MV-4-11 (cell line): ENCODE data around the gene TM4SF4.

Source experiments
- DNase-seq: peaks from one replicate; lab custom pipeline; 2025; lab: John Stamatoyannopoulos, UW

The TM4SF4 gene

DNA sequence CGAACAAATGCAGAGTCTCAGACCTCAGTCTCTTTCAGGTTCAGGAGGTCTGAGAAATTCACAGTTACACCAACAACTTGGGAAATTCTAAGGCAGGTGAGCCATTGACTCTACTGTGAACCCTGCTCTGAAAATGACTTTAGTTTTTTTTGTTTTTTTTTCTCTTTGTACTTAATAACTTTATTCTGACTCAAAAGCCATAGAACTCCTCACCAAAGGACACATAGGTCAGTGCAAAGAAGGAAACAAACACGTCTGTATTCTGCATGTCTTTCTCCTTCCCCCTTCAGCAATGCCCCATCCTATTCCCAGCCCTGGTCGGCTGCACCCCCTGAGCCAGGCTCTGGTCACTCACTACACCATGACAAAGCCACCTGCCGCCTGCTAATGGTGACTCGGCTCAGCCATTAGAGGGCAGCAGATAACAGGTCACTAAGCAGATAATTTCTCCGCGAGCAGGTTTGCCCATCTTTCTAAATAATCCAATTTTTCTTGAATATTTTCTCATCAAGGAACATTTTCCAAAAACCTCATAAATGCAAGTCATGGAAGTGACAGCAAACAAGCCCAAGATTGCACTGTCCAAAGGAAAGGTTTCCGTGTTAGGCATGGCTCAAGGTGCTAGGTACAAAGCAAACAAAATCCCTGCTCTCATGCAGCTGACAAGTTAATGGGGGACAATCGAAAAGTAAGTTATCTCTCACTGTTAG lies 37.7 kb downstream of the TM4SF4 start:
- DNase-seq: no peak

DNA sequence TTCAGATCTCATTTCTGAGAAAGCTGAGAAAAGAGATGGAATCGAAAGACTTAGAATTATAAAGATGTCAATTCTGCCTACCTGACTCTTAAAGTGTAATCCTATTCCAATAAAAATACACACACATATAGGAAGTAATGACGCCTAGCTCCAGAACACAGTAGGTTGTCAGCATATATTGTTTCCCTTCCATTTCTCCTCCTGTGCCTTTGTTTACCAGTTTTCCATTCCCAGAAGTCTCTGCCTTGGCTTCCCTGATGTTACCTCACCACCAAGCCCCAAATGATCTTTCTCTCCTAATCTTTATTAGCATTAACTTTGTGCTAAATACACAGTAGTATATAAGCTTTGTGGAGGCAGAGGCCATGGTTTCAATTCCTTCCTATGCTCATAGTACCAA lies 40.0 kb downstream of the TM4SF4 start:
- no peak for DNase-seq

DNA sequence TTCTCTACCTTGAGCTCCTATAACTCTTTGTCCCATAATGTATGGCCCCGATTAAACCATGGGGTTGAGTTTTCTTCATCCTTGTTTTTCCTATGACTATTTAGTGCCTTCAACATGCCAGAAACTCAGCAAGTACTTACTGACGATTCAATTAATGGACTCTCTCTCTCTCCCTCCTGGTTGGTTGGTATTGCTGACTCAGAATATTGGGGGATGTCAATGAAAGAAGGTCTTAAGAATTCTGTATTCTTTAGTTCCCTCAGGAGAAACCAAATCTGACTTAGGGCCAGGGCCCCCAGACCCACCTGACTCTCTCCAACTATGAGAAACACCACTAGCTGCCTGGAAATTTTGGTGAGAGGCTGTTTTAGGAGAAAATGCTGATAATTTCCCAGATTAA lies 40.8 kb downstream of the TM4SF4 start:
- no peak for DNase-seq

GRCh38 chr3:149516920-149517319 lies 42.4 kb downstream of the TM4SF4 start:
- no peak for DNase-seq

- DNase-seq: no peak
These were observed 45.4 kb downstream of the TM4SF4 start for GRCh38 chr3:149519912-149520311.

DNA sequence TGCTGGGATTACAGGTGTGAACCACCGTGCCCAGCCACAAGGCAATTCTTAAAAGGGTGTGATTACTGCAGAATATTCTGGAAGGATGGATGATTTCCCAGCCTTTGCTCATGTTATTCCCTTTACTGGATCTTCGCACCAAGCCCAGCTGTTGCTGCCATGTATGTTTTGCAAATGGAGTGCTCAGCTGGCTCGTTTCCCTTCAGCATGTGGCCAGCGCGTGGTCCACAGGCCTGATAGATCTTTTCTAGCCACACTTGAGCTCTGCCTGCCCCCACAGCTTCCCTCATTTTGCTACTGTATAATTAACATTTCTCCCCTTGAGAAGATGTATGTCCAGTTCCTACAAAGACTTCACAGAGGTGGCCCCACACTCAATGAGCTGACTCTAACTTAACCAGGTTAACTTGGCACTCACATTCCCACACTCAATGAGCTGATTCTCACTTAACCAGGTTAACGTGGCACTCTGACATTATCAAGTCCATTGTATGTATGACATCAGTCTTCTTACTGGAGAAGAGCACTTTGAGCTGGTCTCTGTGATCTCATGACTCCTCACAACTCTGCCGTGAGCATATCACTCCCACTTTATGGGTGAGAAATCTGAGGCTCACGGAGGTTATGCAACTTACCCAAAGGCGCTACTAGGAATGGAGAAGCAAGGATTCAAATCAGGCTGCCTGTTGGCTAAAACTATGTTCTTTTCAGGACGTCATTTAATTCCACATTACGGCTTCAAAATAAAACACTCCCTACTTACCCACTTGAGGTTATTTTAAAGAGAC lies 49.2 kb downstream of the TM4SF4 start:
- DNase-seq: no peak

DNA sequence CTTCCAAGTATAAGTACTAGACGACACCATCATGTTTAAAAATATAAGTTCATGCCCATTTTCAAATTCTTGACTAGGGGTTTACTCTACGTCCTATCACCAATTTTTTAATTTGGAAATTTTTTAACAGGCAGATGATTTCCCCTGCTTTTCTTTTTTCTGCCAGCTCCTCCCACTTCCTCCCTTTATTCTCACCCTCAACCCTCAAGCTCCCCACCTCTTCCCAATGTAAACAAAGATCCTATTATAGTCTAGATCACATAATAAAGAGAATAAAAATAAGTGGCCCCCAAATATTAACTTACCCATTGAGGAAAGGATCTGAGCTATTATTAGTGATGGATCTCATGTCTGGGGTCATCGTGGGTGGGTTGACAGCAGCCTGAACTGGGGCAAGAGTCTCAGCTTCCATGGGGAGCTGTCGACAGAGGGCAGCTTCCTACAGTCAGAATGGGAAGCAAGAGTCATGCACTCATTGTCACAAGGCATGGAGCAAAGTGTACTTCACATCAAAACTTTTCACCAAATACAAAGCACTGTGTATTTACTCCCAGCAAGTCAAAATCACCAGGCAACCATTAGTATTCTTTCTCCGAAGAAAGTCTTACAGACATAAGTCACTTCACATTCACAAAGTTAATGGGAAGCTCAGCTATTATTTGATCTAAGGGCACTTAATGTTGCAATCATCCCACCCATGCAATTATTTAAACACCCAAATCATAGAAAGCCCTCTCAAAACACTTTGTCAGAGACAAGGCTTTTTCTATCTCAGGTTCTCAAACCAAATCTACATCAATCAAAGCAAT lies 53.2 kb downstream of the TM4SF4 start:
- DNase-seq: no peak

DNA sequence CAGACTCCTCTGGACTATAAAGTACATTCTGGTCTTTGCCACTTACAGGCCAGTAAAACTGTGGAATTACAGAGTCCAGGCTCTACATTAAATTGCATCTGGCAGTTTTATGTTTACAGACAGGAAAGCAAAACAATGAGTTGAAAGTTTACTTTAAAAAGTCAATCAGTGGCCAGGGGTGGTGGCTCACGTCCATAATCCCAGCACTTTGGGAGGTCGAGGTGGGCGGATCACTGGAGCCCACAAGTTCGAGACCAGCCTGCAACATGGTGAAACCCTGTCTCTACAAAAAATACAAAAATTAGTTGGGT lies 53.8 kb downstream of the TM4SF4 start:
- no peak for DNase-seq

GRCh38 chr3:149529099-149529498 lies 54.6 kb downstream of the TM4SF4 start:
- no peak for DNase-seq

DNA sequence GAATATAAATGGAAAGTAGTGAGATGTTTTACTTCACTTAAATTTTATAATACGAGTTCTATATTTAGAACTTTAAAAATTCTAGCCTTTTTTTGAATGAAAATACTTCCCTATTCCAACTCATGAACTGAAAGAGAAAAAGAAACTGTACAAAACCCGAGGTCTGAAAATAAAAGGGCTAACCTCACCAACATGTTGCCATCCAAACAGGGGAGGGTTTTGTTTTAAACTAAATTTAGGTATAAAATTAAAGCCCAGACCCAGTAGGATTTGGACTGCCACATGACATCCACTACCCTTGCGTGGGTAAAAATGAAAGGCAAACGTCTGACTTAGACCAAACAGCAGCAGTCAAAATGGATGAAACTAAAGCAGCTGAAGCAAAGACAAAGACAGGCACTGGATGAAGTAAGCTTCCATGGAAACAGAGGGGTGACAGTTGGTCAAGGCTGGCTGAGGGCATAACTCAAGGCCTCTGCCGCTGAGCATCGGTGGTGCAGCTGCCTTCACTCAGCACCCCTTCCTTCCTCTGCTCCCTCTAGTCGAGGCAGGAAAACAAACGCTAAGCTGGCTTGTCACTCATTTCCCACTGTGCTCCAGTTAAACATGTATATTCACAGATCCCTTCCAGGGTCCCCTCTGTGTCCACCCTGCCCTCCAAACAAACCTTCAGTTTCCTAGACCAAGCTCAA lies 58.1 kb downstream of the TM4SF4 start:
- peak; percentile 42 for DNase-seq

DNA sequence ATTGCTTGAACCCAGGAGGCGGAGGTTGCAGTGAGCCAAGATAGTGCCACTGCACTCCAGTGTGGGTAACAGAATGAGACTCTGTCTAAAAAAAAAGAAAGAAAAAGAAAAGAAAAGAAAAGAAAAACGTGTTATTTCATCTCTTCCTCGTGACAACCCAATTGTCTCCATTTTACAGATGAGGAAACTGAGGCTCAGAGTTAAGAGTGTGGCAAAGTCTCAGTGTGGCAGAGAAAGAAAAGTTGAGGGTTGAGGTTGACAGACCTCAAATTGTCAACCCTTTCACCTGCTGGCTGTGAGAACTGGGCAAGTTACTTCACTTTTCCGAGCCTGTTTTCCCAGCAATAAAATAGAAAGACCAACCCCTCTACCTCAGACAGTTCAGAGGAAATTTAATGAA lies 59.6 kb downstream of the TM4SF4 start:
- no peak for DNase-seq

GRCh38 chr3:149534671-149535332 lies 60.3 kb downstream of the TM4SF4 start:
- DNase-seq: no peak

- DNase-seq: no peak
These were observed 60.8 kb downstream of the TM4SF4 start for GRCh38 chr3:149535333-149535685.

- no peak for DNase-seq
These were observed 61.9 kb downstream of the TM4SF4 start for GRCh38 chr3:149536429-149536828.

GRCh38 chr3:149538371-149538770 lies 63.9 kb downstream of the TM4SF4 start:
- no peak for DNase-seq

- no peak for DNase-seq
These were observed 66.6 kb downstream of the TM4SF4 start for GRCh38 chr3:149541091-149541491.

DNA sequence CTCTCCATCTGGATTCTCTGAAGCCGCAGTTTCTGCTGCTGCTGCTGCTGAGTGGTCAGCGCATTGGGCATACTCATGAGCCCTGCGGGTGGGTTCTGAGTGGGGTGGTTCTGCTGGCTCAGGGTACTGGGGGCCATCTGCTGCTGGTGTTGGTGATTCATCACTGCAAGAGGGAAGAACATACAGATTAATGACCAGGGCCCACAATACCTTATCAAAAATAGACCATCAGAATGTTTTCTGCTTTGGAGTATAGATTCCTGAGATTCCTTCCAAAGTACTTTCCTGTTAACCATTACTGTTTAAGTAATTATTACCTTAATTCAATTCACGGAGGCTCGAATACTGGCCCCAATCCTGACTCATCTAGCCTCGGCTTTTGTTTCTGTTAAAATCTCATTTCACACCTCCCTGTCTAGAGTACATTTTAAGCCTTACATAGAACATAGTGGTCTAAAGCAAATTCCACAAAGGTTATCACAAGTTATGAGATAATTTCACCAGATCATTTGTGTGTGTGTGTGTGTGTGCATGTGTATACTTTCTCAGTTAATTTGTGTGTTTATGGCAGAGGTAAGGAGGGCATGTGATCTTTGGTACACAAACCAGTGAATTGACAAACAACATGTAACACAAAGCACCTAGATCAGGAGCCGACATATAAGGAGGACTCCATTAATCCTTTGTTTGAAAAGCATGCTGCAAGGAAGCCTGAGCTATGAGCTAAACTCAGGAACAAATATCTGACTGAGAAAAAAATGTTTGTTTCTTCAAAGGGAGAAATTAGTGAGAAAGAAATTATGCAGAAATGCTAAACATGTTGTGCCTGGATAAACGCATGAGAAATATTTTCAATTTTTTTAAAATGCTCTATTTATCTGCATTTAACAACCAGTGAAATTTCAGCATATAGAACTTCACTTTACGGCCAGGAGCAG lies 68.1 kb downstream of the TM4SF4 start:
- no peak for DNase-seq

DNA sequence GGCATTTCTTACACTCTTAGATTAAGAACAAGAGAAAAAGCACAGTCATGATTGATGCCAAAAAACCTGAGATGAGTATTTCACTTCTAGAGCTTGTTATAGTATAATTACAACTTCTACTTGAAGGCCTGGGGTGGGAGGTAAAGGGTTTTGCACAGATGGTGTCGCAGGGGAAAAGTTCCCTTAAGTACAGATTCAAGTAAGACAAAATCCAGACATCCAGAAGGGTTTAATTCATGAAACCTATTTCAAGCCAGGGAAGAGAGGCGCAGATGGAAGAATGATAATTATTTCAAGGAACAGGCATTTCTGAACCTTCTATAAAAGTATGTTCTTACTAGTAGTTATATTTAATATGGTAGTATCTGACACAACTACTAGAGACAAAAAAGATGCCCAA lies 70.6 kb downstream of the TM4SF4 start:
- no peak for DNase-seq

GRCh38 chr3:149547413-149547812 lies 72.9 kb downstream of the TM4SF4 start:
- DNase-seq: no peak

- DNase-seq: no peak
These were observed 73.6 kb downstream of the TM4SF4 start for GRCh38 chr3:149547954-149548668.
